HEK293T (cell line): ENCODE measurements around the gene CENPE.

Source experiments
- BHLHE40 ChIP-seq: fragments of 450-650 bp; IDR thresholded peaks from 2 replicates; pipeline ENCODE4 v1.6.1; 2016; ENCODE audit warnings: mild to moderate bottlenecking, moderate library complexity, borderline replicate concordance
- ELF4 ChIP-seq: fragments of 450-650 bp; IDR thresholded peaks from 2 replicates; pipeline ENCODE4 v1.6.1; 2017; ENCODE audit warnings: antibody characterized with exemption
- FOXA1 ChIP-seq: fragments of 450-650 bp; IDR thresholded peaks from 2 replicates; pipeline ENCODE4 v1.6.1; 2016; ENCODE audit warnings: mild to moderate bottlenecking
- FOXK2 ChIP-seq: fragments of 450-650 bp; IDR thresholded peaks from 2 replicates; pipeline ENCODE4 v1.6.1; 2016; ENCODE audit warnings: mild to moderate bottlenecking
- FOXM1 ChIP-seq: fragments of 450-650 bp; IDR thresholded peaks from 2 replicates; pipeline ENCODE4 v1.6.1; 2017; ENCODE audit warnings: mild to moderate bottlenecking, borderline replicate concordance
- HDGF ChIP-seq: fragments of 450-650 bp; IDR thresholded peaks from 2 replicates; pipeline ENCODE4 v1.6.1; 2017; ENCODE audit warnings: antibody characterized with exemption, borderline replicate concordance
- L3MBTL2 ChIP-seq: fragments of 450-650 bp; conservative IDR thresholded peaks from 2 replicates; pipeline ENCODE4 v1.6.1; 2016; ENCODE audit warnings: mild to moderate bottlenecking
- LEF1 ChIP-seq: fragments of 450-650 bp; IDR thresholded peaks from 2 replicates; pipeline ENCODE4 v1.6.1; 2017; ENCODE audit warnings: mild to moderate bottlenecking, borderline replicate concordance
- NFRKB ChIP-seq: fragments of 450-650 bp; IDR thresholded peaks from 2 replicates; pipeline ENCODE4 v1.6.1; 2016; ENCODE audit warnings: mild to moderate bottlenecking, moderate library complexity
- PKNOX1 ChIP-seq: fragments of 450-650 bp; IDR thresholded peaks from 2 replicates; pipeline ENCODE4 v1.6.1; 2016
- SP1 ChIP-seq: fragments of 450-650 bp; IDR thresholded peaks from 2 replicates; pipeline ENCODE4 v1.6.1; 2017
- SUZ12 ChIP-seq: fragments of 450-650 bp; IDR thresholded peaks from 2 replicates; pipeline ENCODE4 v1.6.1; 2016; ENCODE audit warnings: mild to moderate bottlenecking
- ZNF384 ChIP-seq: fragments of 450-650 bp; IDR thresholded peaks from 2 replicates; pipeline ENCODE4 v1.6.1; 2016

- TF ChIP-seq SUZ12 (no peak), ZNF384 (no peak), BHLHE40 (no peak), ELF4 (no peak), FOXK2 (no peak), L3MBTL2 (no peak), HDGF (no peak), SP1 (no peak), FOXM1 (no peak), FOXA1 (no peak), PKNOX1 (no peak), NFRKB (no peak), LEF1 (no peak)
Observed at GRCh38 chr4:103150677-103151076, 47.5 kb downstream of the CENPE start.
